ENCODE results near the gene RTCB.

- TF ChIP-seq CTCF (IDR thresholded peaks at IDR 0.05; ENCODE audit: insufficient read depth, low read depth, low read length) (no peak), EZH2 (IDR thresholded peaks at IDR 0.05; ENCODE audit: insufficient read depth, low read length) (no peak)
Observed at GRCh38 chr22:32416556-32417085, 4.6 kb upstream of the RTCB start.

Data from astrocyte (in vitro differentiated cells and primary cell).